OCI-M2 (cell line): ENCODE data around the gene CNTN2.

Source experiments
- DNase-seq: peaks from one replicate; lab custom pipeline; 2025; ENCODE audit not compliant: unreplicated experiment; lab: John Stamatoyannopoulos, UW

The CNTN2 gene

DNA sequence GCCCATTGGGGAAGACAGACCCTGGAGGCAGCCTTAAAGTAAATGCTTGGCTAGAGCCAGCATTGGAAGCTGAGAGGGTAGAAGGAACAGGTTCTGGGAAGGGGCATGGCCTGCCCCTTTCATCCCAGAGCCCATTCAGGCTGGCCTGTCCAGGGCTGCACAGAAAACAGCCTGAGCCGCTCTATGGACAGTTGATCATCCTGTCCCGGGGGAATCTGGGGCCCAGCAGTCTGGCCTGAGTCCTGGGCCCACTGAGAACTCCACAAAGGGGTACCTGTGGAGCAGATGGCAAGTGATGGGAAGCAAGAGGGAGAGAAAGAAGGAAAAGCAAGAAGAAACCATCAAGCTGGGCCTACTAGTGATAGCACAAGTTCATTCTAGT, 28.0 kb downstream of the CNTN2 start:
- DNase-seq, result no peak

DNA sequence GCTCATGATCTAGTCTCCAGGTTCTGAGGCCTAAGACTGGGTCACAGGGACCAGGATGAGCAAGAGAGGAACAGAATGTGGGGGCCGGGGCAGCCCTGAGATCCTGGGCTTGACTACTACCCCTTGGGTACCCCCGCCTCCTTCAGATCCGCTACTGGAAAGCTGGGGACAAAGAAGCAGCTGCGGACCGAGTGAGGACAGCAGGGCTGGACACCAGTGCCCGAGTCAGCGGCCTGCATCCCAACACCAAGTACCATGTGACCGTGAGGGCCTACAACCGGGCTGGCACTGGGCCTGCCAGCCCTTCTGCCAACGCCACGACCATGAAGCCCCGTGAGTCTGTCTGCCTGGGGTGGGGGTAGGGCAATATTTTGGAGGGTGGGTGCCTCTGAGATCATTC, 28.8 kb downstream of the CNTN2 start:
- no peak for DNase-seq

DNA sequence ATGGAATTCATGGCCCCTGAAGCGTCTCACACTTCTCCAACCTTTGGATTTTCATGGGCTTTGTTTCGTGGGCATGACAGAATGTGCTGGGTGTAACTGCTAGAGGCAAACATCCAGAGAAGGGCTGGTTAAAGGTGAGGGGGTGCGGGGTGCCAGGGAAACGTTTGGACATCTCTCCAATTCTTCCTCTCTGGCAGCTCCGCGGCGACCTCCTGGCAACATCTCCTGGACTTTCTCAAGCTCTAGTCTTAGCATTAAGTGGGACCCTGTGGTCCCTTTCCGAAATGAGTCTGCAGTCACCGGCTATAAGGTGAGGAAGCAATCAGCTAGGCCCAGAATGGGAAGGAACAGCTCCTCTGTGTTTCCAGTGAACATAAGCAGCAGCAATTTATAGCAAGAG, 29.3 kb downstream of the CNTN2 start:
- DNase-seq, result no peak

DNA sequence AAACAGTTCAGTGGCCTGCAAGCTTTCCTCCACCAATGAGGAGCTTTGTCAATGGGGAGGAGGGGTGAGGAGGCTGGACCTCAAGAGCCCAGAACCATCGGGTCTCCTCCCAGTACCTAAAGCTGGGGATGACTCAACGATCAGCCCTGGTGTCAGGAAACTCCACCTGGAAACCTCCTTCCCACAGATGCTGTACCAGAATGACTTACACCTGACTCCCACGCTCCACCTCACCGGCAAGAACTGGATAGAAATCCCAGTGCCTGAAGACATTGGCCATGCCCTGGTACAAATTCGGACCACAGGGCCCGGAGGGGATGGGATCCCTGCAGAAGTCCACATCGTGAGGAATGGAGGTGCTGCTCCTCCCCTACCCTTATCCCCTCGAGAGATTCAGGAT, 29.9 kb downstream of the CNTN2 start:
- no peak for DNase-seq

DNA sequence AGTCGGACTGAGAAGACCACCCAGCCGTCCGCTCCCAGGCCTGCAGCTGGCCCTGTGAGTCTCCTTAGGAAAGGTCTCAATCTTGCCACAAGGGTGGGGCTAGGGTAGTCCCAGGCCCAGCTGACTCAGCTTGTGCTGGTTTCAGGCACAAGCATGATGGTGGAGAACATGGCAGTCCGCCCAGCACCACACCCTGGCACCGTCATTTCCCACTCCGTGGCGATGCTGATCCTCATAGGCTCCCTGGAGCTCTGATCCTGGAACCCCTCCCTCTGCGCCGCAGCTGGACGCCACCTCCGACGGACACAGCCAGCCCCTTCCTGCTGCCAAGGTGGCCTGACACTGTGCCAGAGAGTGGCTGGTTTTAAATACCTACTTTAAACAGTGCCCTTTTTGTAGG, 30.5 kb downstream of the CNTN2 start:
- DNase-seq, result no peak

DNA sequence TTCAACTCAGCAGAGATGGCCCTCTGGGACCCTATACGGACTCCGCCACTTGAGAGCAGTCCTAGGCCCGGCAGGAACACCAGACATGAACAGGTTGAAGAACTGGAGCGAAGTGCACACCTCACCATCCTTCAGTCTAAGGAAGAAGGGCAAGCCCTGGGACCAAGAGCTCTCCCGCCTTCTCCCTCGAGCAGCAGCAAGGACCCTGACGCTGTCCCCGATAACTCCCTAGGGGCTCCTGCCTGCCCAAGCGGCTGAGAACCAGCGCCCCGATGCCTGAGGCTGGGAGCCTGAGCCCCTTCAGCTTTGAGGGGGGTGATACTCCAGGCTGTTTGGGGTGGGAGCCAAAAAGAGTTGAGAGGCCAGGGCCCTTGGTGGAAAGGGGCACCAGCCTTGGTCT, 31.1 kb downstream of the CNTN2 start:
- no peak for DNase-seq

DNA sequence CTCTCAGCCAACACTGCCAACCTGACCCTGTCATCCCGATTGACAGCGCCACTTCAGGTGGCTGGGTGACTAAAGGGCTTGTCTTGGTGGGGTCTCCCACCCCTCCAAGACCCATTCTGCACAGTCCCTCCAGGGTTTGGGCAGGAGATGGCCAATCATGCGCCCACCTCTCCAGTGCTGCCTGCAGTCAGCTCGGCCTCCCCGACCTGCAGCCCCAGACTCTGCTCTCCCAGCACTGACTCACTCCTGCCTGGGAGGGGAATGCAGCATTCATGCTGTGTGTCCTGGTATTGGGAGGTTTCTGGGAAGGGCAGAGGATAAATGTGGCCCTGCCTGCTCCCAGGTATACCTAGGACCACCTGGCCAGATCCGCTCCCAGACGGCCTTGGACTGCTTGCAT, 31.5 kb downstream of the CNTN2 start:
- no peak for DNase-seq

DNA sequence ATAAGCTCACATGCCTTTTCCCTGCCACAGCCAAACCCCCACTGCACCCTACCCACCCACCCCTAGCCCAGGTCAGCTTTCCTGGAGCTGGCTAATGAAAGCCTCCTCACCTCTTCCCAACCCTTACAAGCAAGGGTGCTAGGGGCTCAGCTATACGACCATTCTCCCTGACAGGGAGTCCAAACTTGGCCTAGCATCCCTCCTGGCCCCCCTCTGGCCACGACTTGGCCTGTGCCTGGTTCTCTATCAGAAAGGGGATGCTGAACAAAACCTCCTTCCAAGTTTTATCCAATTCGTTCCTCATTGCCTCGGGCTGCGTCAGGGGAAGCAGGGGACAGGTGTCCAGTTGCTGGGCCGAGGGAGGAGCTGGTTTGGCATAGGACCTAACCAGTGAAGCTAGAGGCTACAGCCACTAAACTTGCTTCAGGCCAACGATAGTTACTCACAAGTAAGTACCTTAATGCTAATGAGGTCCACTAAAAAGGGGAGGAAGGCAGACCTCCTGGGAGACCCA, 32.7 kb downstream of the CNTN2 start:
- no peak for DNase-seq

DNA sequence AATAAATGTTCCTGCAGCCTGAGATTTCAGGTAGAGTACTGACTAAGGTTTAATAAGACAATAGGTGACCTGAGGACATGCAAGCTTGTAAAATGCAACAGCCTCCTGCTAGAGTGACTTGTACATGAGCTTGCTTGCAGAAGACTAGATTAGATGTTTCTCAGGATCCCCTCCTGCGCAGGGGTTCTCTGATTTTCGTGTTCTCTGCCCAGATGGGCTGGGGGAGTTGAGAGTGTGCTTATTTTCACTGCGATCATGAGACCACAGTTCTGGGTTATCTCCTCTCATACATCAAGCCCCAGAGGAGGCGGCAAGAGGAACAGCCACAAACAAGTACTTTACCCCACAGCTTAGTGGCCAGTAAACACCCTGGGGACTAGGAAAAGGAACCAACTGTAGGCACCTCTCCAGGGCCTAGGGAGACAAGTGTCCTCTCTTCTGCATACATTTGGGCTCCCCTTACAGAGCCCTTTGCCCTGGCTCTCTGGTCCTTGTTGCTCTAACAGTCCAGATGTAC, 33.3 kb downstream of the CNTN2 start:
- no peak for DNase-seq

DNA sequence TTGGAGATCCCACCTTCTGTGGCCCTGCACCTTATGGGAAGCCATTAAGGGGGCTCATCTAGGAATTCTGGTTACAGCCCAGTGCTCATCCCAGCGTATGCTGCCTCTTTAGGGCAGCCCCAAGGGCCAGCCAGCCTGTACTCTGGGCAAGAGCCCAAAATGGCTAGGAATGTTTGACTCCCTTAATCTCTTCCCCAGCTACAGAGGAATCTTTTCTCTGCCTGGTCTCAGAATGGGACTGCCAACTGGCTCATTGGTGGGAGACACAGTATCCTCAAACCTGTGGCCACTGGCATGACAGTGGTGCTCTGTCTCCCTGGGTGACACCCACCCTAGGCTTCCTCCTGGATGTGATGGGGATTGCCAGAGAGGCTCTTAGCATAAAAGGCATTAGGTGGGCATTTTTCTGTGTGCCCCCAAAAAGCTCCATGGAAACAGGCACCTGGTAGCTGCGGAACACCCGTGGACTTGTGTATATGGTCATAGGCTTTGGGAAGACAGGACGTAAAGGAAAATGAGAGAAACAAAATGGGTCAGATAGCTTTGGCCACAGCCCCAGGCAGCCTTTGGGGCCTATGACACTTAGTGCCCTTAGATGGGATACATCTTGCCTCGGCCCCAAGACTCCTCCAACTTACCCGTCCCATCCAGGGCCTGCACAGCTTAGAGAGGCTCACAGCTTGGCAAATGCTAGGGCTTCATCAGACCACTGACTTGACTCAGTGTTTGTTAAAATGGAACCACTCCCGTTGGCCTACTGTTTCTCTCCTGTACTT, 34.3 kb downstream of the CNTN2 start:
- DNase-seq, result no peak

DNA sequence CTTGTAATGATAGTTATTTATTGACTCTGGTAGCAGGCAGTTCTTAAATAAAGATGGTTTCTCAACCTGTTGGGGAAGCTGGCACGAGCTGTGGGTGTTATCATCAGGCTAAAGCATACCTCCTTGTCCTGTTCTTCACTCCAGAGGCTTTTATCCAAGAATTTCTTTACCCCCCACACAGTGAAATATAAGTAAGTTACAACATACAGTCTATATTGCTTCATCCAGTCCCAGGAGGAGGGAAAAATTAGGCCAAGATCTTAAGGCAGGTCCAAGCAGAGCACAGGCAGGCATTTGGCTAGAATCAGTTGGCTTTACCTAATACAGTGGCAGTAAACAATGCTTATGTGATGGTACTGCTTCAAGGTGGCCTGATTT, 34.9 kb downstream of the CNTN2 start:
- DNase-seq, result no peak

DNA sequence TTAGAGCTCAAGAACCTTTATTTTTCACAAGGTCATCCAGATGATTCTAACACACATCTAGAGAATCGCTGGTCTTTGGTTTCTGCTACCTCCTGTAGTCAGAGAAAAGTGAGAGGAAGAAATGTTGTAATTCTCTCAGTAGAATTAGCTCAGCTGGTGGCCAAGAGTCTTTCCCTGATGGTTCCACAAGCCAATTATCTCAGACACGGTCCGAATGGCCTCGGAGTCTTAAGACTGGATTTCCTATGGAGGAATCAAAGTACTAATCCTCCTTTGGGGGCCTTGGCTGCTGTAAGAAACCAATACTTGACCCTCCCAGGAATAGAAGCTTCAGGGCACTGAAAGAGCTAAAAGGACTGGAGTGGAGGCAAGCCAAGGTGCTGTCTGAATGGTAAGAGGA, 39.4 kb downstream of the CNTN2 start:
- no peak for DNase-seq

DNA sequence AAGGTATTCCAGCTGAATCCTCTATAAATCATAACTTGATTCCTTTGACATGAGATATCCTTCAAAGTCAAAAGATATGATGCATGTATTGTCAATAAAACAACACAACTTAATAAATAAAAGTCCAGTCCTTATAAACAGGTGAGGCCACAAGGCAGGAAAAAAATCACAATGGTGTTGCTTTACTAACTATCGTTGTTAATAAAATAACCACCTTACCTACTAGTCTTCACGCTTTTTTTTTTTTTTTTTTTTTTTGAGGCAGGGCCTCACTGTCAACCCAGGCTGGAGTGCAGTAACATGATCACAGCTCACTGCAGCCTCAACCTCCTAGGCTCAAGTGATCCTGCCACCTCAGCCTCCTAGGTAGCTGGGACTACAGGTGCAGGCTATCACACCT, 41.3 kb downstream of the CNTN2 start, which contains the start of gene TMEM81:
Gene TMEM81 (minus strand): TSS at position 101 of the 400 bp plus-strand sequence. CDS start 140 bp downstream, outside the sequence.
- no peak for DNase-seq

DNA sequence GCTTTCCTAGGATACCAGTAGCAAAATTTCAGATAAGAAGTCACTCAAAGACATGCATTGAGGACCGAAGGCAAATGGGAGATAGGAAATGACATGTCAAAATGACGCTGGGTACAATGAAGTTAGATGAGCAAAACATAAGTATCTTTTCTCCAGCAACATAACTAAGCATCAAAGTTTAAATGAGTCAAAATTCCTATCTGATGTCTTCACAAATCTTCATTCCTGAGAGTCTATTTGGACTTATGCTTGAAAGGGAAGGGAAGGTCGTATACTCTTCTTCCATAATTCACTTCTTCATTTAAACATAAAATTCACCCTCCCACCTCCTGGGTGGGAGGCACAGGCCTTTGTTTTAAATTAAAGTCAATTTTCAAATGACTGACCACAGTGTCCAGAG, 45.3 kb downstream of the CNTN2 start:
- no peak for DNase-seq

DNA sequence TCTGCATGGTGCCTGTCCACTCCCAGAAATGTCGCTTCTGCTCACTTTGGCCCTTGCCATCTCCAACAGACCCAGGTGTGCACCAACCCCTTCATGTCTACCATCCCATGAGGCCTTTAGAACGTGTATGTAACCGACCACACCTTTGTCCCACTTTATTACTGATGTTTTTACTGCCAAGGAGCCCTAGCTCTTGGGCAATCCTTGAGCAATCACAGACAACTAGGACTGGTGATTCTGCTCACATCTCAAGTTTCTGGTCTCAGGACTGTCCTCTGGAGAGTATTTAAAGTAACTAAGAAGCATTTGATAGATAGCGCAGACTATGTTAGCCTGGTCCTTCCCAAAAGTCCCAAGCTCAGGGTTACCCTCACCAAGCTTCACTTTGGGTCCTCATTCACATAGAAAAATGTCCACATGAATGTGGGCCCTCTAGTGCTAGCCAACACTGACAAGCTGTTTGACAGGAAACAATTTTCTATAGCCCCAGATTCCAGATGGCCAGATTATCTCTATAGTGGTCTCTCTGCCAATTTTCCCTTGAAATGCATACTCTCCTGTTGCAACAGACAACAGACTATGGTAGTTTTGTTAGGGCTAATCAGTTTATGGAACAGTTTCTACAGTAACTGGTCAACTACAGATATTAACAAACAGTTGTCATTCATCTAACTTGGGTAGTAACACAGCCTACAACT, 48.2 kb downstream of the CNTN2 start:
- no peak for DNase-seq

DNA sequence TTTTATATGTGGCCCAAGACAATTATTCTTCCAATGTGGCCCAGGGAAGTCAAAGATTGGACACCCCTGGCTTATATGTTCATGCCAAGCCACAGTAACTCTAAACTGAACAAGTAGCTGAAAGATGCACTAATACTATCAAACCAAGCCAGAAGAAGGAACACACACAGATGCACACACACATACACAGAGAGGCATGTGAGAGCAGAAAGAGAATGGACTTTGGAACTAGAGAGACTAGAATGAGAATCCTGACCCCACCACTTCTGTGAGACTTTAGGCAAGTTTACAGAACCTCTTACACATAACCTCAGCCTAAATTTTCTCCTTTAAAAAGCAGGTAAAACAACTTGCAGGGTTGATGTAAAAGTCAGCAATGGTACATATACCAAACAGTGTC, 52.4 kb downstream of the CNTN2 start:
- no peak for DNase-seq

DNA sequence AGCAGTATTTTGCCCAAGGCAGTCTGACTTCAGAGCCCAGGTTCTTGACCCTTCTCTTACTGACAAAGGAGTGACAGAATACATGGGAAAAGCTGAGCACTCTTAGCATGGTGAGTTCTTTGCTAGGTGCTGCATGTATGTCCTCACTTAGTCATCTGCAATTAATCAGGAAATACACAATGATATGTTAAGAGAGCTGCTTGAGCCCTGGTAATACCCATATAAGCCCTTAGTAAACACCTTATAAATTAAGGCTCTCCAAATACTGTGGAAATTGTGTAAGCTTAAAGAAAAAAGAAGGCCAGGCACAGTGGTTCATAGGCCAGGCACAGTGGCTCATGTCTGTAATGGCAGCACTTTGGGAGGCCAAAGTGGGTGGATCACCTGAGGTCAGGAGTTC, 55.2 kb downstream of the CNTN2 start:
- DNase-seq, result no peak

DNA sequence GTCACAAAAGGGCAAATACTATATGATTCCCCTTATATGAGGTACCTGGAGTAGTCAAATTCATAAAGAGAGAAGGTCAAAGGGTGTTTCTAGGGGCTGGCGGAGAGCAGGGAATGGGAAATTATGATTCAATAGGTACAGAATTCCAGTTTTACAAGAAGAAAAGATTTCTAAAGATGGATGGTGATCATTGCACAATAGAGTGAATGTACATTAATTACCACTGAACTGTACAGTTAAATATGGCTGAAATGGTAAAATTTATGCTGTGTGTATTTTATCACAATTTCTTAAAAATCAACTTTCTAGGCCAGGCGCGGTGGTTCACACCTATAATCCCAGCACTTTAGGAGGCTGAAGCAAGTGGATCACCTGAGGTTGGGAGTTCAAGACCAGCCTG, 59.4 kb downstream of the CNTN2 start:
- no peak for DNase-seq

DNA sequence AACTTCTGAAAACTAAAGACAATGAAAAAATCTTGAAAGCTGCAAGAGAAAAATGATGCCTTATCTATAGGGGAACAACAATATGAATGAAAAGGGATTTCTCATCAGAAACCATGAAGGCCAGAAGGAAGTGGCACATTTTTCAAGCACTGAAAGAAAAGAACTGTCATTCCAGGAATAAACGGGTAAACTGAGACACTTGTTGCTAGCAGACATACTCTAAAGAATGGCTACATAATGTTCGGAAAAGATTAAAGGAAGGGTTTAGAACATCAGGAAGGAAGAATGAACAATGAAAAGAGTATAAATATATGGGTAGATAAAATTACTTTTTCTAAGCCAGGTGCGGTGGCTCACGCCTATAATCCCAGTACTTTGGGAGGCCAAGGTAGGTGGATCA, 64.3 kb downstream of the CNTN2 start:
- DNase-seq, result no peak

DNA sequence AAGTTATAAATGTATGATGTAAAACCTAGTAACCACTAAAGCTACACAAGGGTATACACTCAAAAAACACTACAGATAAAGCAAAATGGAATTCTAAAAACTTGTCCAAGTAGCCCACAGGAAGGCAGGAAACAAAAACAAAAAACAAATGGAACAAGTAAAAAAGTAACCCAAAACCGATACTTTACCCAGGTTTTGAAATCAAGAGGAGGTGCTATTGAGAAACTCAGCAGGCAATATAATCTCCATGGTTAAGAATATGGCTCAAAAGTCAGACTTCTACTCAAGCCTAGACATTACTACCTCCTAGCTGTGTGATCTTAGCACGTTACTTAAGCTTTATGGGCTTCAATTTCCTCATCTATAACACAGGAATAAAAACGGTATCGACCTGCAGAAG, 65.5 kb downstream of the CNTN2 start:
- DNase-seq, result no peak

DNA sequence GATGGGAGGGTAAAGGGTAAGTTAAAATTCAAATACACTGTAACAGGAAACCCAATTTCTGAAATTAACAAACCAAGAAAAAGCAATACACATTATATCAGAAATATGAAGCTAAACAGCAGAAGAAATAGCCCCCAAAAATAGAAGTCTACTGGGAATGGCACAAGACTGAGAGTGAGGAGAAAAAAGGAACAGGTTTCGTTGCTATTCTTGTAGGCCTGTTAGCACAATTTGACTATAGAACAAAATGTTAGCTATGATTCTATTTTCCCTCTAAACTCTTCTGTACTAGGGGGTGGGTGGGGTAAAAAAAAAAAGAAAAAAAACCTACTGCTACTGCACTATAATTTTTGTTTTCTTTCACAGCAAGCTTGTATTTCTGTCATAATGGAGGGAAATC, 66.3 kb downstream of the CNTN2 start:
- DNase-seq, result no peak

DNA sequence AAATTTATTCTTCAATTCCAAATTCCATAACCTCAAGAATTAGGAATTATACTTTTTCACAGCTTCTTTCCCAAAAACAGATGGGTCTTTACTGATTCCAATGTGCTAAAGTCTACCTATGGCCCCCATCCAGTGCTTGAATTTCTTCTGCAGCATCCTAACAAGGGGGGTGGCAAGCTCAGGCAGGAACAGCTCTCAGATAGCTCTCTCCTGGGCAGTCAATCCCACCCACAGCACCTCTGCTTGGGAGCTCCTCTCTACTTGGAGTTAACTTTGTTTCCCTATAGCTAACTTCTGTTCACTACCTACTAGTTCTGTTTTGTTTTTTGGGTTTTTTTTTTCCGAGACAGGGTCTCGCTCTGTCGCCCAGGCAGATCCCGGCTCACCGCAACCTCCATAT, 66.7 kb downstream of the CNTN2 start:
- DNase-seq, result no peak
